GM21528 (cell line): ENCODE data around the gene GBP6.
"Not testable (repeated sequence)": the region's sequence is repeated elsewhere in the genome, so short reads cannot be mapped to it uniquely, and the experiment has no call there.

Experiments used
- ATAC-seq: cut with Tn5 transposase; IDR thresholded peaks from one replicate; pipeline ENCODE4 v1.9.1; 2021; ENCODE audit warnings: mild to moderate bottlenecking, moderate library complexity; ENCODE audit not compliant: unreplicated experiment, low FRiP score

Gene GBP6, protein sequence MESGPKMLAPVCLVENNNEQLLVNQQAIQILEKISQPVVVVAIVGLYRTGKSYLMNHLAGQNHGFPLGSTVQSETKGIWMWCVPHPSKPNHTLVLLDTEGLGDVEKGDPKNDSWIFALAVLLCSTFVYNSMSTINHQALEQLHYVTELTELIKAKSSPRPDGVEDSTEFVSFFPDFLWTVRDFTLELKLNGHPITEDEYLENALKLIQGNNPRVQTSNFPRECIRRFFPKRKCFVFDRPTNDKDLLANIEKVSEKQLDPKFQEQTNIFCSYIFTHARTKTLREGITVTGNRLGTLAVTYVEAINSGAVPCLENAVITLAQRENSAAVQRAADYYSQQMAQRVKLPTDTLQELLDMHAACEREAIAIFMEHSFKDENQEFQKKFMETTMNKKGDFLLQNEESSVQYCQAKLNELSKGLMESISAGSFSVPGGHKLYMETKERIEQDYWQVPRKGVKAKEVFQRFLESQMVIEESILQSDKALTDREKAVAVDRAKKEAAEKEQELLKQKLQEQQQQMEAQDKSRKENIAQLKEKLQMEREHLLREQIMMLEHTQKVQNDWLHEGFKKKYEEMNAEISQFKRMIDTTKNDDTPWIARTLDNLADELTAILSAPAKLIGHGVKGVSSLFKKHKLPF

DNA sequence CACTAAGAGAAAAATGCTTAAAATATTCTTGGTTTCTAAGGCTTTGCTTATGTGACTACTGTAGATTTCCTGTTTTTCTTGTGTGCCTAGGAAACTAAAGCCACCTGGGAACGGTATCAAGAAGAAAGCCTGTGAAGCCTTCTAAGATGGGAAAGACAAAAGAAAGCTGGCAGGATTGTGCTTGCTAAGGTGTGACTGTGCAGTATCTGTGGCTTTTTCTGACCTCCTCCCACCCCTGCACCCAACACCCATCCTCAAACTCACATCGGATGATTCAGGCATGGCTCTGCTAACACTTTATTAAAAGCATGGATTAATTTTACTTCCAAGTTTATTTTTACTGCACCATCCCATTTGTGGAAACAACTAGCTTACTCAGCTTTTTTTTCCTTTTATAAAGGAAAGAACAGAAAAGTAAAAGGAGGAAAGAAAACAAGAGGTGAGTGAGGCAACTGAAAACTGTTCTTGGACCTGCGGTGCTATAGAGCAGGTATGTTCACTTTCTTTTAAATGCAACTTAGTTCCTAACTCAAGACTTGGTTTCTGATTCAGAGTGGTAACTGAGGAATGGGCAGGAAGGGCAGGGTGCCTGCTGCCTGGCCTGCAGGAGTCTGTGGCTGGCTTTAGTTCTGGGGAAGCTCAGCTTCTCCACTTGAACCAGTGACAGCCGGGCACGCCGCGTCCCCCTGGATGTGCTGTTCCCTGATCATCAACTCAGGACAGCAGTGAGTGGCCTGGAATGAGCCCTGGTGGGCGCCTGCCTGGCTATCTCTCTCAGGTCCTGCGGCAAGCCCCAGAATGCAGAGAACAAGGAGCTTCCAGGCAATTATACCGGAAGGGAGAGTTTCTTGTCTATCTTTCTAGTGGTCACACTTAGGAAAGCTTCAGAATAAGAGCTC is at the start of gene GBP6:
Gene GBP6, plus strand, starts transcription at position 422 of the 899 bp plus-strand sequence. CDS start 4,493 bp downstream, outside the sequence.
- peak; percentile 26 for ATAC-seq

DNA sequence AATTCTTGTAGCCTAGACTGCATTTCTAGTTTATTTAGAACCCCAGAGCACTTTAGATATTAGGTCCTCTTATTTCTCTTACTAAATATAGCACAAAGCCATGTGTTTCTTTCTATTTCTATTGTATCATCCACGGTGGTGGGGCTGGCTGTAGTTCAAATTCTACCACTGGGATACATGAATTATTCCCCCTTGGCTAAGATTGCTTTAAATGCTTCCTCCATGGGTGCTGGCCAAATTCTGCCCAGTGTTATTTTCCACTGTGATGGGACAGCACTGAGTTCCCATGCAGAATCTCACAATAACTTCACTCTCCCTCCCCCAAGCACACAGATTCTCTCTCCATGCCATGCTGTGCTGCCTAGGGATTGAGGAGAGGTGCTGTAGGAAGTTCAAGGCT is 41.5 kb upstream of the GBP6 start:
- no peak for ATAC-seq

DNA sequence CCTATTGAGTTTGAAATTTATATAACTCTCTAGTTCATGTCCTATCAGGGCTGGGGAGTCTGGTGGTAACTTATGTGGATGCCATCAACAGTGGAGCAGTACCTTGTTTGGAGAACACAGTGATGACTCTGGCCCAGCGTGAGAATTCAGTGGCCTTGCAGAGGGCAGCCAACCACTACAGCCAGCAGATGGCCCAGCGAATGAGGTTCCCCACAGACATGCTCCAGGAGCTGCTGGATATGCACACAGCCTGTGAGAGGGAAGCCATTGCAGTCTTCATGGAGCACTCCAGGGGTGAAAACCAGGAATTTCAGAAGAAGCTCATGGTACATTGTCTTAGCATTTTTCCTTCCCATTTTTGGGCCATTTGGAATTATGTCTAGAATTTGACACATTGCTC is 32.0 kb upstream of the GBP6 start:
- ATAC-seq, result no peak

DNA sequence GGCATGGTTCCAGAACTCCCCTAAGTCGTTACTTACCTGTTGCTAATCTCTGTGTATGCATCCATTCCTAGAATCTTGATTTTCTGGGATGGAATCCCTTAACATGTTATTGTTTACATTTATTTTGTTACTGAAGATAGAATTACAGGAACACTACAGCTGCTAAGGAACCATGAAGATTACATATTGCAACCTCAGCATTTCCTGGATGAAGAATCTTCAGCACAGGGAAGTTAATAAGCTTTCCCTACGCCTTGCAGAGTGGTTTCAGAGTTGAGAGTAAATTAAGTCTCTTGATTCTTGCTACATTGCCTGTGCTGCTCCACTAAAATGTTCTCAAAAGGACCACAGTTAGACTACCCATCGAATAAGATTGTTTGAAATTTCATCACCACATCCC is 31.4 kb upstream of the GBP6 start:
- ATAC-seq, result no peak

DNA sequence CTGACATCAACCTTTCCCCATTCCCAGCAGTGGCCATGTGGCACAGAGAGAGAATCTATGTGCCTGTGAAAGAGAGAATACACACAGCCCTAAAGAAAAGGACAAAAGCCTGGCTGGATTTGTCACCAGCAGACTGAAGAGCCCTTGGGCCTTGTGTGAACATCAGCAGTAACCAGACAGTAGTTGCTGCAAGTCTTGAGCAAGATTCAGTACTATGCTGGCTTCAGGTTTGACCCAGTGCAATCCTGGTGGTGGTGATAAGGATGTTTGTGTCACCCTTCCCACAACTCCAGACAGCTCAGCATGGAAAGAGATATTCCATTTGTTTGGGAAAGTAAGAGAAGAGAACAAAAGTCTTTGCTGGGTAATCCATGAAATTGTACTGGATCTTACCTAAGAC is 28.4 kb upstream of the GBP6 start:
- ATAC-seq, result no peak

DNA sequence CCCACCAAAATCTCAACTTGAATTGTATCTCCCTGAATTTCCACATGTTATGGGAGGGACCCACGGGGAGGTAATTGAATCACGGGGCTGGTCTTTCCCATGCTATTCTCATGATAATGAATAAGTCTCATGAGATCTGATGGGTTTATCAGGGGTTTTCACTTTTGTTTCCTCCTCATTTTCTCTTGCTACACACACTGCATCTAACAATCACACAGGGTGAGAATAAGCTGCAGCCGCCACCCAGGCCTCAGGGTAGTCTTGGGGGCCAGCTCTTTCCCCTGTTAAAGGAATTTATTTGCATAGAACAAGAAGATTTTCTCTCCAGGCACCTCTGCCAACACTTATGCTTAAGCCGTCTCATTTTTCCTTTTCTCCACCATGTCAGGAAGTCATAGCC is 26.0 kb upstream of the GBP6 start:
- ATAC-seq, result no peak

DNA sequence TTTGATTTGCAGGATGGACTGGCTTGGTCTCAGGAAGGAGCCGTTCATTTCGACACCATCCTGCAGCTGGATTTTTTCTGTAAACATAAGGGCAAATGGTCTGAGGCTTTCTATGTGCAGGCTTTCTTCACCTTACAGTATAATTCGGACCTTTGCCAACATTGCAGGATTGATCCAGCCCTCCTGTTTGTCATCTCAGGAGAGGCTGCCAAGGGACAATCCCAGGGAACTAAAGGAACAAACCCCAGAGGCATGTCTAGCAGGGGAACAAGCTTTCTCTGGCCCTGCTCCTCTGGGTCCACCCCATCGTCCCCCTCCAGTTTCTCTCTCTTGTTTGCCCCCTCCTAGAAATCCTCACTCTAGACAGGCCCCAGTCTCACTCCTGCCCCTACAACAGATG is 24.8 kb upstream of the GBP6 start:
- no peak for ATAC-seq

DNA sequence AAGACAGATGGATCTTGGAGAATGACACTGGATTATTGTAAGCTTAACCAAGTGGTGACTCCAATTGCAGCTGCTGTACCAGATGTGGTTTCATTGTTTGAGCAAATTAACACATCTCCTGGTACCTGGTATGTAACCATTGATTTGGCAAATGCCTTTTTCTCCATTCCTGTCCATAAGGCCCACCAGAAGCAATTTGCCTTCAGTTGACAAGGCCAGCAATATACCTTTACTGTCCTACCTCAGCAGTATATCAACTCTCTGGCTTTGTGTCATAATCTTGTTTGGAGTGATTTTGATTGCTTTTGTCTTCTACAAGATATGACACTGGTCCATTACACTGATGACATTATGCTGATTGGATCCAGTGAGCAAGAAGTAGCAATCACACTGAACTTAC is 18.4 kb upstream of the GBP6 start:
- ATAC-seq, result not testable (repeated sequence)

DNA sequence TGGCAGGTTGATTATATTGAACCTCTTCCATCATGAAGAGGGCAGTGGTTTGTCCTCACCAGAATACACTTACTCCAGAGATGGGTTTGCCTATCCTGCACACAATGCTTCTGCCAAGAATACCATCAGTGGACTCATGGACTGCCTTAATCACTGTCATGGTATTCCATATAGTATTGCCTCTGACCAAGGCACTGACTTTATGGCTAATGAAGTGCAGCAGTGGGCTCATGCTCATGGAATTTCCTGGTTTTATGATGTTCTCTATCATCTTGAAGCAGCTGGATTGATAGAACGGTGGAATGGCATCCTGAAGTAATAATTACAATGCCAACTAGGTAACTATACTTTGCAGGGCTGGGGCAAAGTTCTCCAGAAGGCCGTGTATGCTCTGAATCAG is 16.6 kb upstream of the GBP6 start:
- ATAC-seq, result no peak

DNA sequence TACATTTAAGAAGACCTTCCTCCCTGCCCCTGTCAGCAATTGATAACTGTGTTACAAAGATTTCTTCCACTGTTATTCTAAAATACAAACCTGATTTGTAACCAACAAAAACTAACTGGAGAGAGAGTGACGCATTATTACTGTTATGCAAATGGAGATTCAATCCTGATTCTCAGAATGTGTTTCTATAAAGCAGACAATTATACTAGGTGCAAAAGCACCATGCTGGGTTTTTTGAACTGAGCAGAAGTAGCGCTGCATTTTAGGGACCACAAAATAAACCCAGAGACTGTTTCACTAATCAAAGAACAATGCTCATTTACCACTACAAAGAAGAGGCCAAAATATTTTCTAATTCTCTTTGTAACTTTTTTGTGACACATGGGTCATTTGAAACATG is 13.6 kb upstream of the GBP6 start:
- no peak for ATAC-seq

DNA sequence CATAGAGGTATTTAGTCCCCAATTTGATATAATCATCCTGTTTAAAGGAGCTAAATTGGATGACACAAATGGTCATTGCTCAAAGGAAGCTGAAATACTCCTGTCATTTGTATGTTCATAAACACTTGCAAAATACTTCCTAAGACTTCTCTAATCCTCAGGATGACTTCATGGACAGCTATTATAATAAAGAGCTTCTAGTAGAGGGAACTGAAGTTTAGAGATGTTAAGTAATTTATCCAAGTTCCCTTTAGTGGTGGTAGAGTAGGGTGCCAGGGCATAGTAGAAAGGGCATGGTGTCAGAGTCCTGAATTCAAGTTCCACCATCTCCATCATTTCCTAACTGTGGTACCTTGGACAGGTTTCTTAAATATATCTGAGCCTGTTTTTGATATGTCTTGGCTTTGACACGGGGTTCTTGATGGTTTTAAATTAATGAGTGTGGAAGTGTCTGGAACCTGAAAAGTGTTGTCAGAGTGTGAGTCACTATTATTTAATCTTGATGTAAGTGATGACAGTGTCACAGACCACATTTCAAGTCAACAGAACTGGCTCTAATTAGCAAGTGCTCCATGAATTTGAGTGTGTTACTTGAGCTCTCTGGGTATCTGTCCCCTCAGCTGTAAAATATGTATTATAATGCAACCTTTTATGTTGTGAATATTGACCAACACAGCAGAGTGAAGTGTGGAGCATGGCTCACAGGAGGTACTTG is 12.1 kb upstream of the GBP6 start:
- ATAC-seq, result no peak

DNA sequence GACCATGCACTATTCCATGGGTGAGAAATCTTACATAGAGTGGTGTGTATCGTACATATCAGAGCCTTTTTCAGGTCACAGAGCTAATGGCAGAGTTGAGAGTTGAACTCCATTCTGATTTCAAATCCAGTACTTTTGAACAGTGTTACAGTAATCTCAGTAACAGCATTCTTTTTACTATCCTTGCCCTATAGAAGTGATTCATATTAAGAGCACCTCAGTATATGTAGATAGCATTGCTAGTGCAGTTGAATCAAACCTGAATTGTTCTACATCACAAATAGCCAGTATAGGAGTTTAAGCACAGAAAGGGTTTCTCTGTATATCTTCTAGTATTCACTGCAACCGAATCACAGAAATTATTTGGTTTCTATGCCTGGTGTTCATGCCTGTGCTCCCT is 11.4 kb upstream of the GBP6 start:
- ATAC-seq, result no peak

DNA sequence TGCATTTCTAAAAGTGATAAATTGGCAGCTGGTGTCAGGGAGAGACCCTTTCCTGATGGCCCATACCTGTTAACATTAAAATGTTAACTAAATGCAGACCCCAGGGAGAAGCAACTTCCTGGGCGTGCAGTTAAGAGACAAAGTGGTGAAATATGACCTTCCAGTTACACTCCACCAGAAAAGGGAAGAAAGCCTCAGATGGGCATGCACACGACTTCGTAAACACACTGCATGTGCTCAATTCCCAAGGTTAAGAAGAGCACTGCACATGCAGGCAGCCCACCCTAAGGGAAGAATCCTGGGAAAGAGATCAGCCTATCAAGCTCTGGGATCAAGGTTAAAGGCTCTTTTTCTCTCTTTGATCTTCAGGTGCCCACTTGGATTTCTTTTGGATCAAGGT is 9.7 kb upstream of the GBP6 start:
- ATAC-seq, result no peak

DNA sequence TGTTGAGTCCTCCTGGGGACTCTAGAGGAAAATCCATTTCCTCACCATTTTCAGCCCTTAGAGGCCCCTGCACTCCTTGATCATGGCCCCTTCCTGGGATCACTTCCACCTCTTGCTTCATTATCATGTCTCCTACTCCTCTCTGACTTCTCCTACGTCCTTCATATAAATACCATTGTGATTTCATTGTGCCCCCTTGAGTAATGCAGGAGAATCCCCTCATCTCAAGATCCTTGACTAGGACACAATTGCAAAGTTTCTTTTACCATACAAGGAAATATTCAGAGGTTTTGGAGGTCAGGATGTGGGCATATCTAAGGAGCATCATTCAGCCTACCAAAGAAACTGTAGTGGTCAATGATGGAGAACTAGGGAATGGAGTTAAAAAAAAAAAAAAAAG is 8.8 kb upstream of the GBP6 start:
- no peak for ATAC-seq

DNA sequence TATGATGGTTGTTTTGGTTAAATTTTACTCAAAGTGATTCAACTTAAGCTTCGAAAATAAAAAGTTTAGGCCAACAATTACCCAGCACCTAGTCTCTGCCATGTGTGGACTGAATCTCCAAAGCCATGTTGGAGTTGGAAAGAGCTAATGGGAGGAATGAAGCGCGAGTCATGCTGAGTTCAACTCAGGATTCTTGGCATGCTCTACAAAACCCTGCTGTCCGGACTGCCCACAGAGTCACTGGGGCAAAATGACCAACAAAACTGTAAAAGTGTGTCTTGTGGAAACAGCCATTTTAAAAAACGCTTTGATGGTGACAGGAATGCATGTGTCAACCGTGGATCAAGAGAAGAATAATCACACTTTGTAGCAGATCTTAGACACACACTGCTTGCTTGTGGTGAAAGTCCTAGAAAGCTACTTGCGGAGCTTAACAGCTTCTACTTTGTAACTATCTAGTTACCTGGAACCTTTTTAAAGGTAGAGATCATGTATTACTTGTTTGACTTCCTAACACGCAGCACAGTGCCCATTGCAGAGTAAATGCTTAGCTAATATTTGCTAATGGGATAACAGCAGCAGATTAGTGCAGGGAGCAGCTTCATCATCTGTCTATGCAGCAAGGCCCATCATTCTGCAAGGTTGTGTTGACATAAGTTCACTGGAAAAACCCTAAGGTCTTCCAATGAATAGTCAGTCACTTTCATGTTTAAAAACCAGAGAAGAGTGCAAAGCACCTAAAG is 7.0 kb upstream of the GBP6 start:
- ATAC-seq, result no peak

DNA sequence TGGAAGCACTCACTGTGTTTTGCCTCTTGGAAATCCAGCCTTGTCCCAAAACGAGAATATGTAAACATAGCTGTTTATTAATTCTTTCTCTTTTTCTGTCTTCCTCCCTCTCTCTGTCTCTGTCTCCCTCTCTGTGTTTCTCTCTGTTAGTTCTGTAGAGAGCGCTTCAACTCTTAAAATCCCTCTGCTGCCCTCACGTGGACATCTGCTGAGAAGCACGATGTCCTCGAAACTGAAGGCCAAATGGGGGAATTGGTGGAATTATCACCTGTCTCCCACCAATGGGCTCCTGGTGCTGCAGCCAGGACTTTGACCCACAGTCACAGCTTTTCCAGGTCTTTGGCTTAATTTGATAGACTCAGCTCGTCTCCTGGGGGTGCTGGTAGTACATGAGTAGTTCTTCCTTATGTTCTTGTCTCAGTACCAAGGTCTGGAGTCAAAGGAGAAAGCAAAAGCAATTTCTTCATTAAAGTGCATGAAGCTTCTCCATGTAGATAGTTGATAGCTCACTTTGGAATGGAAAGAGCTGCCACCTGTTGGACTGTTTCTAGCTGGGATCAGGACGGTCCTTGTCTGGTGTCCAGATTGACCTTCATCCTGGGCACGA is 5.5 kb upstream of the GBP6 start:
- ATAC-seq, result peak; percentile 76

DNA sequence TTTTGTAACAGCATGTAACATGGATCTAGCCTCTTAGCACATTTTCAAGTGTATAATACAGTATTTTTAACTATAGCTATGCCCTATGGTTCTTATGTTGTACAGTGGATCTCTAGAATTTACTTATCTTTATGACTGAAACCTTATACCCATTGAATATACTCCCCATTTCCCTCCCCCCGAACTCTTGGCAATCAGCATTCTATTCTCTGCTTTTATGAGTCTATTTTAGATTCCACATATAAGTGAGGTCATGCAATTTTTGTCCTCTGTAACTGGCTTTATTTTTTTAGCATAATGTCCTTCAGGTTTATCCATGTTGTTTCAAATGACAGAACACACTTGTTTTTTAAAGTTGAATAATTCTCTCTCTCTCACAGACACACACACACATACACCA is 3.1 kb upstream of the GBP6 start:
- no peak for ATAC-seq

DNA sequence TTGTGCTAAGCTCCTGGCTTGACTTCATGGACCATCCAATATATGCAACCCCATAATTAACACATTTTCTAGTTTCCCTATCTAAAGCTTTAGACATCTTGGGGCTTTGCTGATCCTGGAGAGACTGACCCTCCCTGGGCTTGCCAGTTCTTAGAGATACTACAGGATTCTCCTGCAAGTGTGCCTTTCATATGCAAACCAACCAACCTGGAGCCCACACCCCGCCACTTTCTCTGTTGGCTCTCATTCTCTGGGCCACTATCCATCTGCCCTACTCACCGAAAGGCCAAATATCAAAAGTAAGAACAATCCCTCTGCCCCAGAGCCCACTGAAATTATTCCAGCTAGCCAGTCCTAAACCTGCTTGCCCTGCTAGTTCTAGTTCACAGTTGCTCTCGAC is 2.2 kb upstream of the GBP6 start:
- no peak for ATAC-seq

DNA sequence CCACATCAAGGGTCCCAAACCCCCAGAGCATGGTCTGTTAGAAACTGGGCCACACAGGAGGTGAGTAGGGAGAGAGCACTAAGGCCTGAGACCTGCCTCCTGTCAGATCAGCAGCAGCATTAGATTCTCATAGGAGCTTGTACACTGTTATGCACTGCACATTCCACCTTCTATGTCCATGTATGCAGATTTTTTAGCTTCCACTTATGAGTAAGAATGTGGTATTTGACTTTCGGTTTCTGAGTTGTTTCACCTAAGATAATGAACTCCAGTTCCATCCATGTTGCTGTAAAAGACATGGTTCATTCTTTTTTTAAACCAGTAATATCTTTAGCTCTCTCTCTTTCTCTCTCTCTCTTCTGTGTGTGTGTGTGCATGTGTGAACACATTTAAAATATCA is 663 bp upstream of the GBP6 start:
- ATAC-seq, result peak; percentile 86
